K562 (cell line): ENCODE data around the gene SEC14L3. TPM values are rescaled to one million over a fixed set of nuclear protein-coding genes. Genes with fewer than 3 reads are reported as not detected.

Experiments
- ATAC-seq: fragments of 200-7000 bp; cut with Tn5 transposase; 3 replicates; pipeline ENCODE4 v1.9.1; 2020; ENCODE audit warnings: moderate library complexity
- BruUV-seq: library from RNA; stranded (reverse); fragments of 400-500 nt; replicated peaks from 2 replicates; lab custom pipeline; 2021; lab: Mats Ljungman, UMichigan
- CTCF ChIA-PET: fragments of 300-600 bp; formaldehyde crosslinking; extraction: SDS; loops from one replicate; lab custom pipeline; 2021; ENCODE audit warnings: low intra/inter-chr PET ratio; lab: Yijun Ruan, JAX
- POLR2A ChIA-PET: fragments of 300-600, 350-650 bp; sonication (Branson Sonifier 250); formaldehyde crosslinking; extraction: SDS; loops from one replicate; lab custom pipeline; 2021; ENCODE audit warnings: antibody characterized with exemption, inconsistent platforms; lab: Yijun Ruan, JAX
- DNase-seq, 4 experiments: peaks; one replicate each; pipeline versions ENCODE4 v3.0.0 to v3.0.0-alpha.2; 2011 to 2018; ENCODE audit warnings: low spot score in 3 of 4, mixed read lengths in 3 of 4; ENCODE audit errors: extremely low read depth in 1 of 4
- FAIRE-seq: peaks from 2 replicates; lab custom pipeline; 2011; peaks lifted over from hg19 to GRCh38; lab: Jason Lieb, UNC
- H2AFZ ChIP-seq: 2 replicates; pipeline ENCODE4 v1.6.0; 2011; ENCODE audit warnings: low read depth, low read length, control low read depth, inconsistent platforms
- H3K27ac ChIP-seq: fragments of 200-600 bp; 3 replicates; pipeline ENCODE4 v1.8.0; 2011; ENCODE audit warnings: low read depth, mild to moderate bottlenecking, control low read depth, inconsistent platforms, low read length, moderate library complexity, mixed read lengths; ENCODE audit errors: extremely low read depth
- H3K27me3 ChIP-seq, 2 experiments: fragments of 300-600 bp in 1 of 2; 2 replicates in 1 of 2; 3 replicates in 1 of 2; pipeline versions ENCODE4 v1.6.0 to v1.8.0; 2011; ENCODE audit warnings: inconsistent platforms in 2 of 2, low read length in 2 of 2, mild to moderate bottlenecking in 1 of 2, mixed read lengths in 1 of 2, moderate library complexity in 1 of 2; ENCODE audit not compliant: control insufficient read depth in 2 of 2, insufficient read depth in 2 of 2
- H3K36me3 ChIP-seq: fragments of 300-600 bp; 3 replicates; pipeline ENCODE4 v1.8.0; 2011; ENCODE audit warnings: mild to moderate bottlenecking, low read length, inconsistent platforms; ENCODE audit not compliant: control insufficient read depth, insufficient read depth
- H3K4me1 ChIP-seq, 2 experiments: fragments of 200-600 bp in 1 of 2; replicated peaks in 1 of 2; 2 replicates in 1 of 2; 3 replicates in 1 of 2; pipeline versions ENCODE4 v1.5.1 to v1.8.0; 2011; ENCODE audit warnings: inconsistent platforms in 2 of 2, low read length in 2 of 2, mild to moderate bottlenecking in 1 of 2, mixed read lengths in 1 of 2, moderate library complexity in 1 of 2; ENCODE audit not compliant: control insufficient read depth in 2 of 2, insufficient read depth in 2 of 2
- H3K4me2 ChIP-seq: 2 replicates; pipeline ENCODE4 v1.6.1; 2011; ENCODE audit warnings: low read length, control low read depth, inconsistent platforms, mixed read lengths; ENCODE audit not compliant: insufficient read depth
- H3K4me3 ChIP-seq: fragments of 200-600 bp; sonication (generic), shearing (Covaris generic); 2 replicates; pipeline ENCODE4 v1.5.1; 2016; ENCODE audit warnings: control low read depth, inconsistent platforms
- H3K79me2 ChIP-seq: fragments of 200-600 bp; 3 replicates; pipeline ENCODE4 v1.8.0; 2011; ENCODE audit warnings: low read length, inconsistent platforms; ENCODE audit not compliant: control insufficient read depth, insufficient read depth
- H3K9ac ChIP-seq, 2 experiments: 2 replicates each; pipeline versions ENCODE4 v1.6.0 to v1.6.1; 2011; ENCODE audit warnings: low read depth in 2 of 2, low read length in 2 of 2, control low read depth in 1 of 2, inconsistent platforms in 1 of 2, mild to moderate bottlenecking in 1 of 2, mixed read lengths in 1 of 2; ENCODE audit not compliant: insufficient read depth in 1 of 2
- H3K9me1 ChIP-seq: one replicate; pipeline ENCODE4 v1.6.0; 2011; ENCODE audit warnings: inconsistent platforms, mild to moderate bottlenecking, low read length, moderate library complexity; ENCODE audit not compliant: control insufficient read depth, insufficient read depth
- H3K9me3 ChIP-seq: replicated peaks from 2 replicates; pipeline ENCODE4 v1.5.1; 2011; ENCODE audit warnings: low read depth, low read length, inconsistent platforms; ENCODE audit not compliant: control insufficient read depth, insufficient read depth
- H4K20me1 ChIP-seq: replicated peaks from 2 replicates; pipeline ENCODE4 v1.6.1; 2011; ENCODE audit warnings: low read length, inconsistent platforms, mixed read lengths; ENCODE audit not compliant: control insufficient read depth, insufficient read depth
- BCL6 ChIP-seq: fragments of 250-450 bp; sonication (Bioruptor Pico); IDR thresholded peaks from 2 replicates; pipeline ENCODE4 v1.4.0; 2020
- HMG20A ChIP-seq: fragments of 450-650 bp; formaldehyde crosslinking; conservative IDR thresholded peaks from 2 replicates; pipeline ENCODE4 v1.4.0; 2020; ENCODE audit warnings: mild to moderate bottlenecking, mixed read lengths
- MAZ ChIP-seq, 2 experiments: fragments of 450-650 bp in 1 of 2; sonication (generic) in 1 of 2; formaldehyde crosslinking; IDR thresholded peaks in 1 of 2; conservative IDR thresholded peaks in 1 of 2; 2 replicates each; pipeline versions ENCODE4 v1.4.0 to v1.5.0; 2020; ENCODE audit warnings: mild to moderate bottlenecking in 1 of 2, missing genetic modification reagents in 1 of 2
- TFAM ChIP-seq: fragments of 250-450 bp; sonication (Bioruptor Pico); conservative IDR thresholded peaks from 2 replicates; pipeline ENCODE4 v1.5.0; 2021; ENCODE audit warnings: mild to moderate bottlenecking, moderate library complexity
- TFAP4 ChIP-seq: sonication (generic); formaldehyde crosslinking; IDR thresholded peaks from 2 replicates; pipeline ENCODE4 v1.8.0; 2022; ENCODE audit warnings: missing genetic modification reagents, mild to moderate bottlenecking, moderate library complexity, borderline replicate concordance
- ZNF277 ChIP-seq: fragments of 250-450 bp; sonication (Bioruptor Pico); IDR thresholded peaks from 2 replicates; pipeline ENCODE4 v1.8.0; 2022; ENCODE audit warnings: inconsistent platforms, mild to moderate bottlenecking, moderate library complexity, borderline replicate concordance
- ZSCAN29 ChIP-seq: fragments of 450-650 bp; IDR thresholded peaks from 2 replicates; pipeline ENCODE4 v1.6.1; 2017
- WGBS: fragments of 100-300 bp; shearing (Covaris generic); methylation state at CpG from one replicate; pipeline ENCODE4 v1.1.6; 2016; ENCODE audit warnings: low coverage, mixed read lengths; ENCODE audit not compliant: insufficient coverage; ENCODE audit errors: missing lambda C conversion rate; 5-methylcytosine and 5-hydroxymethylcytosine counted together
- in situ Hi-C: fragments of 300-500 bp; cut with MboI; formaldehyde crosslinking; loops from 4 replicates; pipeline ENCODE4 v1.15.0; 2018; ENCODE audit warnings: inconsistent platforms, mixed read lengths
- intact Hi-C: fragments of 100-400 bp; cut with micrococcal nuclease; formaldehyde crosslinking; loops from 2 replicates; pipeline ENCODE4 v1.14.2; 2022
- polyA plus RNA-seq, 8 experiments: library from polyadenylated mRNA; depleted of rRNA in 4 of 8; stranded (reverse) in 5 of 8; unstranded in 3 of 8; fragments of >200 nt; fragmentation: Nextera tagmentation in 2 of 8; fragmentation: Illumina TruSeq in 1 of 8; extraction: Ambion mirVana in 2 of 8; extraction: Trizol in 1 of 8; gene quantifications; 2 replicates each; pipeline versions ENCODE4 v1.2.1 to v1.2.3, GENCODE V29; 2011 to 2014; ENCODE audit warnings: inconsistent platforms in 1 of 8, missing spikeins in 1 of 8
- total RNA-seq, 7 experiments: library from RNA; depleted of rRNA in 6 of 7; stranded (reverse); fragments of >200 nt in 6 of 7; fragmentation: Illumina TruSeq in 2 of 7; extraction: Trizol in 2 of 7; gene quantifications; 2 replicates each; pipeline versions ENCODE4 v1.2.1 to v1.2.3, GENCODE V29; 2011 to 2021; ENCODE audit warnings: low replicate concordance in 1 of 7
- TF ChIP-seq, protein P1 (sequence below), 2 experiments: fragments of 150-350 bp in 1 of 2; IDR thresholded peaks; 2 replicates each; pipeline ENCODE4 v1.6.1; 2012 to 2016; ENCODE audit warnings: low read depth in 2 of 2, low read length in 2 of 2, mild to moderate bottlenecking in 1 of 2, moderate library complexity in 1 of 2
- TF ChIP-seq, protein P2 (sequence below): sonication (generic); formaldehyde crosslinking; IDR thresholded peaks from 2 replicates; pipeline ENCODE4 v1.8.0; 2022; ENCODE audit warnings: mild to moderate bottlenecking, missing genetic modification reagents

The SEC14L3 gene
- total and polyA plus RNA-seq, 9 of the 15 experiments (the other 6 are each of a cell fraction or from before 2014, with no cell fraction given): not detected

- Histone ChIP-seq H4K20me1 (no peaks in the 10 kb centered on the region), H3K4me2 (peak overlapping the region; percentile 61), H3K9me3 (no peaks in the 10 kb centered on the region), H3K9ac (peak overlapping the region; percentile 36 to 49; a peak in 2 of 4 replicates), H3K36me3 (no peaks in the 10 kb centered on the region), H3K79me2 (no peaks in the 10 kb centered on the region), H3K27me3 (no peaks in the 10 kb centered on the region), H3K9me1 (no peaks in the 10 kb centered on the region), H2AFZ (peak overlapping the region; percentile 89), H3K27ac (peak overlapping the region; percentile 55), H3K4me3 (no peak overlapping the region), H3K4me1 (peaks cover 32 to 33% of the 10 kb centered on the region in 2 experiments; a peak in 4 of 5 replicates)
- TSS peak; percentile 99 for BruUV-seq
- 7% methylated on average over 10 of the region's 11 CpGs for WGBS
- DNase-seq: peak; percentile 77 to 84 (median 80)
- CTCF ChIA-PET: interaction anchor here (1.0 kb wide), 1 partner anchor 41 kb away, joined by 4 read pairs; no protein-coding TSS in a partner anchor
- intact Hi-C loops (loop anchor here (1.0 to 5.0 kb wide), 3 partner anchors 21 to 53 kb away; no protein-coding TSS in a partner anchor), in situ Hi-C loops (no loop called here)
- peak; percentile 83 for FAIRE-seq
- POLR2A ChIA-PET: interaction anchor here (0.6 to 1.3 kb wide), 5 partner anchors 9 to 418 kb away, joined by 3 to 4 read pairs (median 3); partner anchors contain the start of gene SLC35E4
- peak; percentile 86 for ATAC-seq
- TF ChIP-seq ZSCAN29: no peak
- no peak for TF ChIP-seq HMG20A
- TF ChIP-seq, protein P1, sequence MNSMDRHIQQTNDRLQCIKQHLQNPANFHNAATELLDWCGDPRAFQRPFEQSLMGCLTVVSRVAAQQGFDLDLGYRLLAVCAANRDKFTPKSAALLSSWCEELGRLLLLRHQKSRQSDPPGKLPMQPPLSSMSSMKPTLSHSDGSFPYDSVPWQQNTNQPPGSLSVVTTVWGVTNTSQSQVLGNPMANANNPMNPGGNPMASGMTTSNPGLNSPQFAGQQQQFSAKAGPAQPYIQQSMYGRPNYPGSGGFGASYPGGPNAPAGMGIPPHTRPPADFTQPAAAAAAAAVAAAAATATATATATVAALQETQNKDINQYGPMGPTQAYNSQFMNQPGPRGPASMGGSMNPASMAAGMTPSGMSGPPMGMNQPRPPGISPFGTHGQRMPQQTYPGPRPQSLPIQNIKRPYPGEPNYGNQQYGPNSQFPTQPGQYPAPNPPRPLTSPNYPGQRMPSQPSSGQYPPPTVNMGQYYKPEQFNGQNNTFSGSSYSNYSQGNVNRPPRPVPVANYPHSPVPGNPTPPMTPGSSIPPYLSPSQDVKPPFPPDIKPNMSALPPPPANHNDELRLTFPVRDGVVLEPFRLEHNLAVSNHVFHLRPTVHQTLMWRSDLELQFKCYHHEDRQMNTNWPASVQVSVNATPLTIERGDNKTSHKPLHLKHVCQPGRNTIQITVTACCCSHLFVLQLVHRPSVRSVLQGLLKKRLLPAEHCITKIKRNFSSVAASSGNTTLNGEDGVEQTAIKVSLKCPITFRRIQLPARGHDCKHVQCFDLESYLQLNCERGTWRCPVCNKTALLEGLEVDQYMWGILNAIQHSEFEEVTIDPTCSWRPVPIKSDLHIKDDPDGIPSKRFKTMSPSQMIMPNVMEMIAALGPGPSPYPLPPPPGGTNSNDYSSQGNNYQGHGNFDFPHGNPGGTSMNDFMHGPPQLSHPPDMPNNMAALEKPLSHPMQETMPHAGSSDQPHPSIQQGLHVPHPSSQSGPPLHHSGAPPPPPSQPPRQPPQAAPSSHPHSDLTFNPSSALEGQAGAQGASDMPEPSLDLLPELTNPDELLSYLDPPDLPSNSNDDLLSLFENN (IDR thresholded peaks at IDR 0.05; ENCODE audit: low read depth in 2 of 2, low read length in 2 of 2): peak in 1 of 2 experiments; percentile 76; a peak in 1 of 4 replicates
- no peak for TF ChIP-seq MAZ (CRISPR knock-in tag; conservative IDR thresholded peaks at IDR 0.05 in 1 of 2, IDR thresholded peaks at IDR 0.05 in 1 of 2)
- TF ChIP-seq, protein P2, sequence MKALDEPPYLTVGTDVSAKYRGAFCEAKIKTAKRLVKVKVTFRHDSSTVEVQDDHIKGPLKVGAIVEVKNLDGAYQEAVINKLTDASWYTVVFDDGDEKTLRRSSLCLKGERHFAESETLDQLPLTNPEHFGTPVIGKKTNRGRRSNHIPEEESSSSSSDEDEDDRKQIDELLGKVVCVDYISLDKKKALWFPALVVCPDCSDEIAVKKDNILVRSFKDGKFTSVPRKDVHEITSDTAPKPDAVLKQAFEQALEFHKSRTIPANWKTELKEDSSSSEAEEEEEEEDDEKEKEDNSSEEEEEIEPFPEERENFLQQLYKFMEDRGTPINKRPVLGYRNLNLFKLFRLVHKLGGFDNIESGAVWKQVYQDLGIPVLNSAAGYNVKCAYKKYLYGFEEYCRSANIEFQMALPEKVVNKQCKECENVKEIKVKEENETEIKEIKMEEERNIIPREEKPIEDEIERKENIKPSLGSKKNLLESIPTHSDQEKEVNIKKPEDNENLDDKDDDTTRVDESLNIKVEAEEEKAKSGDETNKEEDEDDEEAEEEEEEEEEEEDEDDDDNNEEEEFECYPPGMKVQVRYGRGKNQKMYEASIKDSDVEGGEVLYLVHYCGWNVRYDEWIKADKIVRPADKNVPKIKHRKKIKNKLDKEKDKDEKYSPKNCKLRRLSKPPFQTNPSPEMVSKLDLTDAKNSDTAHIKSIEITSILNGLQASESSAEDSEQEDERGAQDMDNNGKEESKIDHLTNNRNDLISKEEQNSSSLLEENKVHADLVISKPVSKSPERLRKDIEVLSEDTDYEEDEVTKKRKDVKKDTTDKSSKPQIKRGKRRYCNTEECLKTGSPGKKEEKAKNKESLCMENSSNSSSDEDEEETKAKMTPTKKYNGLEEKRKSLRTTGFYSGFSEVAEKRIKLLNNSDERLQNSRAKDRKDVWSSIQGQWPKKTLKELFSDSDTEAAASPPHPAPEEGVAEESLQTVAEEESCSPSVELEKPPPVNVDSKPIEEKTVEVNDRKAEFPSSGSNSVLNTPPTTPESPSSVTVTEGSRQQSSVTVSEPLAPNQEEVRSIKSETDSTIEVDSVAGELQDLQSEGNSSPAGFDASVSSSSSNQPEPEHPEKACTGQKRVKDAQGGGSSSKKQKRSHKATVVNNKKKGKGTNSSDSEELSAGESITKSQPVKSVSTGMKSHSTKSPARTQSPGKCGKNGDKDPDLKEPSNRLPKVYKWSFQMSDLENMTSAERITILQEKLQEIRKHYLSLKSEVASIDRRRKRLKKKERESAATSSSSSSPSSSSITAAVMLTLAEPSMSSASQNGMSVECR (CRISPR knock-in tag): no peak
- no peak for TF ChIP-seq BCL6 (CRISPR knock-in tag)
- TF ChIP-seq TFAM (CRISPR knock-in tag): no peak
- peak; percentile 65; the same call in 1 of the 2 replicates for TF ChIP-seq TFAP4 (CRISPR knock-in tag)
- TF ChIP-seq ZNF277: no peak
Observed at GRCh38 chr22:30444632-30445437, 27.0 kb downstream of the SEC14L3 start.
